GM12878 (cell line): Measurements from ENCODE around the gene PJA2. TPM values are rescaled to one million over a fixed set of nuclear protein-coding genes. Genes with fewer than 3 reads are reported as not detected.

Experiments used
- ATAC-seq: fragments of 200-7000 bp; cut with Tn5 transposase; 3 replicates; pipeline ENCODE4 v1.9.1; 2020; ENCODE audit warnings: mild to moderate bottlenecking, moderate library complexity
- BruUV-seq: library from RNA; stranded (reverse); fragments of 400-500 nt; replicated peaks from 2 replicates; lab custom pipeline; 2021; lab: Mats Ljungman, UMichigan
- CTCF ChIA-PET: fragments of 300-600 bp; sonication (Branson Sonifier 250); formaldehyde crosslinking; extraction: SDS; loops from one replicate; lab custom pipeline; 2021; ENCODE audit warnings: inconsistent platforms; lab: Yijun Ruan, JAX
- POLR2A ChIA-PET: fragments of 350-600 bp; formaldehyde crosslinking; extraction: SDS; loops from one replicate; lab custom pipeline; 2021; ENCODE audit warnings: inconsistent platforms; lab: Charles Lee
- RAD21 ChIA-PET: fragments of 300-600 bp; sonication (Branson Sonifier 250); formaldehyde crosslinking; loops from one replicate; lab custom pipeline; 2023; ENCODE audit warnings: antibody characterized with exemption; ENCODE audit not compliant: unreplicated experiment; lab: Charles Lee
- SMC1A ChIA-PET: fragments of 300-600 bp; sonication (Branson Sonifier 250); formaldehyde crosslinking; loops from one replicate; lab custom pipeline; 2023; ENCODE audit not compliant: unreplicated experiment, uncharacterized antibody; lab: Charles Lee
- DNase-seq: peaks from one replicate; pipeline ENCODE4 v3.0.0-alpha.2; 2011; ENCODE audit warnings: low read depth, low spot score
- FAIRE-seq: peaks from 3 replicates; lab custom pipeline; 2011; peaks lifted over from hg19 to GRCh38; lab: Jason Lieb, UNC
- H2AFZ ChIP-seq: 2 replicates; pipeline ENCODE4 v1.6.0; 2011; ENCODE audit warnings: low read depth, low read length, control low read depth; ENCODE audit not compliant: control insufficient read depth
- H3K27ac ChIP-seq: 2 replicates; pipeline ENCODE4 v1.5.1; 2011; ENCODE audit warnings: control low read depth; ENCODE audit not compliant: control insufficient read depth, insufficient read depth
- H3K27me3 ChIP-seq, 2 experiments: replicated peaks in 1 of 2; 2 replicates each; pipeline versions ENCODE4 v1.6.0 to v1.6.1; 2011; ENCODE audit warnings: low read length in 1 of 2; ENCODE audit not compliant: control insufficient read depth in 2 of 2, insufficient read depth in 2 of 2
- H3K36me3 ChIP-seq, 2 experiments: 2 replicates each; pipeline ENCODE4 v1.5.1; 2011; ENCODE audit warnings: low read length in 1 of 2; ENCODE audit not compliant: control insufficient read depth in 2 of 2, insufficient read depth in 2 of 2
- H3K4me1 ChIP-seq: 2 replicates; pipeline ENCODE4 v1.6.1; 2011; ENCODE audit warnings: mild to moderate bottlenecking, low read length, moderate library complexity, mixed read lengths; ENCODE audit not compliant: control insufficient read depth, insufficient read depth
- H3K4me2 ChIP-seq: 2 replicates; pipeline ENCODE4 v1.6.0; 2011; ENCODE audit warnings: control low read depth; ENCODE audit not compliant: control insufficient read depth, insufficient read depth
- H3K4me3 ChIP-seq: fragments of 200-600 bp; sonication (generic); 2 replicates; pipeline ENCODE4 v1.5.1; 2016
- H3K79me2 ChIP-seq: 2 replicates; pipeline ENCODE4 v1.6.0; 2011; ENCODE audit warnings: low read length; ENCODE audit not compliant: control insufficient read depth, insufficient read depth
- H3K9ac ChIP-seq: 2 replicates; pipeline ENCODE4 v1.8.0; 2011; ENCODE audit warnings: low read length, control low read depth, mixed read lengths; ENCODE audit not compliant: control insufficient read depth, insufficient read depth
- H3K9me3 ChIP-seq: replicated peaks from 3 replicates; pipeline ENCODE4 v1.5.1; 2011; ENCODE audit warnings: mild to moderate bottlenecking, low read length; ENCODE audit not compliant: control insufficient read depth, insufficient read depth
- H4K20me1 ChIP-seq: 2 replicates; pipeline ENCODE4 v1.6.0; 2011; ENCODE audit not compliant: control insufficient read depth, insufficient read depth
- ATF7 ChIP-seq: fragments of 450-650 bp; IDR thresholded peaks from 2 replicates; pipeline ENCODE4 v1.6.1; 2016; ENCODE audit warnings: low read depth, mild to moderate bottlenecking
- BACH1 ChIP-seq: fragments of 450-650 bp; IDR thresholded peaks from 2 replicates; pipeline ENCODE4 v1.6.1; 2017; ENCODE audit warnings: mild to moderate bottlenecking, borderline replicate concordance
- BCL11A ChIP-seq: IDR thresholded peaks from 2 replicates; pipeline ENCODE4 v1.6.1; 2011; ENCODE audit warnings: low read depth, low read length
- CBFB ChIP-seq: IDR thresholded peaks from 2 replicates; pipeline ENCODE4 v1.6.1; 2016; ENCODE audit warnings: antibody characterized with exemption, low read depth
- ETV6 ChIP-seq, 2 experiments: fragments of 450-650 bp in 1 of 2; IDR thresholded peaks in 1 of 2; conservative IDR thresholded peaks in 1 of 2; 2 replicates each; pipeline ENCODE4 v1.6.1; 2014; ENCODE audit warnings: antibody characterized with exemption in 1 of 2, borderline replicate concordance in 1 of 2, low read depth in 1 of 2, mild to moderate bottlenecking in 1 of 2, moderate library complexity in 1 of 2
- IKZF2 ChIP-seq, 2 experiments: fragments of 450-650 bp; IDR thresholded peaks; 2 replicates each; pipeline ENCODE4 v1.6.1; 2017; ENCODE audit warnings: mild to moderate bottlenecking in 2 of 2, moderate library complexity in 2 of 2
- KAT2A ChIP-seq: conservative IDR thresholded peaks from 2 replicates; pipeline ENCODE4 v1.6.1; 2011; ENCODE audit warnings: low read depth, low read length; ENCODE audit not compliant: control insufficient read depth
- MEF2B ChIP-seq: fragments of 450-650 bp; IDR thresholded peaks from 2 replicates; pipeline ENCODE4 v1.6.1; 2018; ENCODE audit warnings: mild to moderate bottlenecking, moderate library complexity; ENCODE audit not compliant: partially characterized antibody, poor library complexity, severe bottlenecking
- MTA2 ChIP-seq: fragments of 450-650 bp; IDR thresholded peaks from 2 replicates; pipeline ENCODE4 v1.6.1; 2016; ENCODE audit warnings: low read depth, mild to moderate bottlenecking, moderate library complexity
- MTA3 ChIP-seq: IDR thresholded peaks from 2 replicates; pipeline ENCODE4 v1.6.1; 2012; ENCODE audit warnings: low read length, inconsistent platforms, borderline replicate concordance
- MXI1 ChIP-seq: fragments of 150-350 bp; IDR thresholded peaks from 2 replicates; pipeline ENCODE4 v1.6.1; 2011; ENCODE audit warnings: low read depth, mild to moderate bottlenecking, inconsistent platforms, low read length, improper control_type of control experiment
- NFYA ChIP-seq: IDR thresholded peaks from 2 replicates; pipeline ENCODE4 v1.6.1; 2011; ENCODE audit warnings: low read depth, mild to moderate bottlenecking, low read length, improper control_type of control experiment, borderline replicate concordance
- NR2F1 ChIP-seq: fragments of 450-650 bp; conservative IDR thresholded peaks from 2 replicates; pipeline ENCODE4 v1.6.1; 2017; ENCODE audit warnings: mild to moderate bottlenecking
- POLR2A ChIP-seq: IDR thresholded peaks from 2 replicates; pipeline ENCODE4 v1.6.1; 2011; ENCODE audit warnings: low read depth, mild to moderate bottlenecking, low read length
- POU2F2 ChIP-seq: IDR thresholded peaks from 3 replicates; pipeline ENCODE4 v1.6.1; 2011; ENCODE audit warnings: low read depth, mild to moderate bottlenecking, low read length, borderline replicate concordance
- RB1 ChIP-seq: fragments of 450-650 bp; formaldehyde crosslinking; IDR thresholded peaks from 2 replicates; pipeline ENCODE4 v1.6.1; 2017; ENCODE audit warnings: mild to moderate bottlenecking, borderline replicate concordance
- RFX5 ChIP-seq: IDR thresholded peaks from 2 replicates; pipeline ENCODE4 v1.6.1; 2011; ENCODE audit warnings: low read depth, low read length, improper control_type of control experiment
- SRF ChIP-seq, 2 experiments: IDR thresholded peaks; 2 replicates each; pipeline ENCODE4 v1.6.1; 2011; ENCODE audit warnings: low read depth in 2 of 2, low read length in 2 of 2, mild to moderate bottlenecking in 1 of 2, moderate library complexity in 1 of 2
- YY1 ChIP-seq: IDR thresholded peaks from 2 replicates; pipeline ENCODE4 v1.6.1; 2011; ENCODE audit warnings: low read depth, mild to moderate bottlenecking, low read length
- ZNF24 ChIP-seq: fragments of 450-650 bp; IDR thresholded peaks from 2 replicates; pipeline ENCODE4 v1.6.1; 2017; ENCODE audit warnings: antibody characterized with exemption, mild to moderate bottlenecking
- WGBS: methylation state at CpG from one replicate; pipeline ENCODE4 v1.1.6; 2016; ENCODE audit warnings: low lambda C conversion rate; ENCODE audit not compliant: insufficient replicate concordance, insufficient coverage; ENCODE audit errors: missing lambda C conversion rate; 5-methylcytosine and 5-hydroxymethylcytosine counted together
- in situ Hi-C: fragments of 300-500 bp; cut with MboI; formaldehyde crosslinking; loops from 9 replicates; pipeline ENCODE4 v1.14.3; 2018; ENCODE audit warnings: mixed read lengths
- intact Hi-C: fragments of 100-400 bp; cut with micrococcal nuclease; formaldehyde crosslinking; loops from one replicate; pipeline ENCODE4 v1.14.2; 2022; ENCODE audit not compliant: unreplicated experiment
- polyA plus RNA-seq, 11 experiments: library from polyadenylated mRNA; depleted of rRNA in 4 of 11; unstranded in 6 of 11; stranded (reverse) in 5 of 11; fragments of >200 nt; fragmentation: Nextera tagmentation in 4 of 11; fragmentation: Illumina TruSeq in 1 of 11; extraction: Ambion mirVana in 4 of 11; extraction: Trizol in 1 of 11; gene quantifications; 1 replicate in 1 of 11; 2 replicates in 10 of 11; pipeline versions ENCODE4 v1.2.1 to v1.2.3, GENCODE V29; 2011 to 2016; ENCODE audit warnings: inconsistent platforms in 2 of 11, missing spikeins in 2 of 11, low read depth in 1 of 11
- total RNA-seq, 4 experiments: library from RNA; depleted of rRNA in 3 of 4; stranded (reverse); fragments of >200 nt in 3 of 4; fragmentation: Illumina TruSeq in 1 of 4; extraction: Trizol in 1 of 4; gene quantifications; 2 replicates each; pipeline versions ENCODE4 v1.2.1 to v1.2.3, GENCODE V29; 2013 to 2021
- TF ChIP-seq, protein P1 (sequence below): fragments of 450-650 bp; IDR thresholded peaks from 2 replicates; pipeline ENCODE4 v1.6.1; 2017; ENCODE audit warnings: antibody characterized with exemption, mild to moderate bottlenecking, moderate library complexity
- TF ChIP-seq, protein P2 (sequence below): IDR thresholded peaks from 2 replicates; pipeline ENCODE4 v1.6.1; 2011; ENCODE audit warnings: borderline replicate concordance, low read depth, mild to moderate bottlenecking, moderate library complexity, mixed read lengths, low read length; ENCODE audit not compliant: insufficient read depth; ENCODE audit errors: extremely low read length

Gene PJA2
- total and polyA plus RNA-seq, 10 of the 15 experiments (the other 5 are each of a cell fraction or from before 2014, with no cell fraction given), result 27.8 to 93.4 (median 47.8) TPM

DNA sequence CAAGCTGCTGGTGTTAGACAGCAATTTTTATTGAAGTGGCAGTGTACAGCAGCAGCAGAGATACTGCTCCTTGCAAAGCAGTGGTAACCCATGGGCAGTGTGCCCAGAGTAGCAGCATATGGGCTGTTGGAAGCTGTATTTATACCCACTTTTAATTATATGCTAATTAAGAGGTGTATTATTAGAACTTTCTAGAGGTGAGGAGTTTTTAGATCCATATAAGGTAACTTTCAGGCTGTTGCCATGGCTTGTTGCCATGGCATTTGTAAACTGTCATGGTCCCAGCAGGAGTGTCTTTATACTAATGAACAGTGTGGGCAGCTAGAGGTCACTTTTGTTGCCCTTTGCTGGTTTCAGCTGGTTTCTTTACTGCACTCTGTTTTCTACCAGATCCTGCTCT, 3.7 kb upstream of the PJA2 start (continued):
- TF ChIP-seq POU2F2 (no peak), NR2F1 (peak; percentile 97), BCL11A (0 out of 2 replicates have a peak, but pooled peaks have one; percentile 41), ETV6 (conservative IDR thresholded peaks at IDR 0.05 in 1 of 2, IDR thresholded peaks at IDR 0.05 in 1 of 2; ENCODE audit: borderline replicate concordance in 1 of 2, low read depth in 1 of 2) (no peak), YY1 (0 out of 2 replicates have a peak, but pooled peaks have one; percentile 33), POLR2A (no peak), SRF (IDR thresholded peaks at IDR 0.05; ENCODE audit: low read depth in 2 of 2, low read length in 2 of 2) (peak in 1 of 2 experiments; percentile 69; a peak in 2 of 4 replicates), MTA2 (peak; percentile 38; the same call in 1 of the 2 replicates), CBFB (no peak), NFYA (no peak)

DNA sequence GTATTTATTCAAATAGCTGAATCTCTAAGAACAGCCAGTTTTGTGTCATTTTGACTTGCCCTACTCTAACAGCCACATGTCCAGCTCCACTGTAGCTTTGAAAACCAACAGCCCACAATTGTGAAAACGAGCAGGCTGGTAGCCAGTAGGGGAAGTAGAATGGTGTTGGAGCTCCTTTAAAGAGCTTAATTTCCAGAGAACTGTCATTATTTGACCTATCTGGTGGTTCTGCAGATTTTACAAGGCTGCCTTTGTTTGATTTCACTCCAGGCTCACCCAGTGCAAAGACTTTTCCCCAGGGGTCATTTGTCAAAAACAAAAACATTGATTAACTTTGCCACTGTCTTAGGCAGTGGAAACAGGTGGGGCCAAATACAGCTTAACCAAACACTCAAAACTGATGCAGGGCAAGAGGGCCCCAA, 3.2 kb upstream of the PJA2 start:
- POLR2A ChIA-PET, result interaction anchor here (0.6 to 1.2 kb wide), 4 partner anchors 9 to 686 kb away, joined by 3 to 4 read pairs (median 4); no protein-coding TSS in a partner anchor
- DNase-seq, result no peak
- SMC1A ChIA-PET, result interaction anchor here (0.7 to 2.7 kb wide), 13 partner anchors 8 to 731 kb away, joined by 3 to 9 read pairs (median 3); no protein-coding TSS in a partner anchor
- Histone ChIP-seq H4K20me1 (no peaks in the 10 kb centered on the region), H3K27me3 (no peaks in the 10 kb centered on the region), H3K4me1 (peaks cover 8% of the 10 kb centered on the region; the same call in 1 of the 2 replicates), H3K79me2 (peaks cover 16% of the 10 kb centered on the region), H3K27ac (no peak overlapping the region), H3K36me3 (no peaks in the 10 kb centered on the region), H2AFZ (peak overlapping the region; percentile 46), H3K9ac (no peak overlapping the region), H3K4me3 (no peak overlapping the region), H3K9me3 (peaks cover 10% of the 10 kb centered on the region; the same call in 2 of the 3 replicates), H3K4me2 (no peak overlapping the region; the same call in 1 of the 2 replicates)
- in situ Hi-C loops (no loop called here), intact Hi-C loops (loop anchor here (5.0 kb wide), 1 partner anchor 1031 kb away; the partner anchor contains the start of gene FBXL17)
- no peak for ATAC-seq
- CTCF ChIA-PET, result interaction anchor here (0.7 to 2.0 kb wide), 8 partner anchors 8 to 732 kb away, joined by 3 to 5 read pairs (median 3); no protein-coding TSS in a partner anchor
- RAD21 ChIA-PET, result interaction anchor here (1.2 to 1.3 kb wide), 2 partner anchors 27 to 443 kb away, joined by 3 to 4 read pairs; no protein-coding TSS in a partner anchor
- WGBS, result 35% methylated on average over 1 of the region's 1 CpG
- FAIRE-seq, result no peak
- no TSS peak for BruUV-seq
- TF ChIP-seq, protein P1, sequence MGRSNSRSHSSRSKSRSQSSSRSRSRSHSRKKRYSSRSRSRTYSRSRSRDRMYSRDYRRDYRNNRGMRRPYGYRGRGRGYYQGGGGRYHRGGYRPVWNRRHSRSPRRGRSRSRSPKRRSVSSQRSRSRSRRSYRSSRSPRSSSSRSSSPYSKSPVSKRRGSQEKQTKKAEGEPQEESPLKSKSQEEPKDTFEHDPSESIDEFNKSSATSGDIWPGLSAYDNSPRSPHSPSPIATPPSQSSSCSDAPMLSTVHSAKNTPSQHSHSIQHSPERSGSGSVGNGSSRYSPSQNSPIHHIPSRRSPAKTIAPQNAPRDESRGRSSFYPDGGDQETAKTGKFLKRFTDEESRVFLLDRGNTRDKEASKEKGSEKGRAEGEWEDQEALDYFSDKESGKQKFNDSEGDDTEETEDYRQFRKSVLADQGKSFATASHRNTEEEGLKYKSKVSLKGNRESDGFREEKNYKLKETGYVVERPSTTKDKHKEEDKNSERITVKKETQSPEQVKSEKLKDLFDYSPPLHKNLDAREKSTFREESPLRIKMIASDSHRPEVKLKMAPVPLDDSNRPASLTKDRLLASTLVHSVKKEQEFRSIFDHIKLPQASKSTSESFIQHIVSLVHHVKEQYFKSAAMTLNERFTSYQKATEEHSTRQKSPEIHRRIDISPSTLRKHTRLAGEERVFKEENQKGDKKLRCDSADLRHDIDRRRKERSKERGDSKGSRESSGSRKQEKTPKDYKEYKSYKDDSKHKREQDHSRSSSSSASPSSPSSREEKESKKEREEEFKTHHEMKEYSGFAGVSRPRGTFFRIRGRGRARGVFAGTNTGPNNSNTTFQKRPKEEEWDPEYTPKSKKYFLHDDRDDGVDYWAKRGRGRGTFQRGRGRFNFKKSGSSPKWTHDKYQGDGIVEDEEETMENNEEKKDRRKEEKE, result no peak
- TF ChIP-seq RB1, result no peak
- TF ChIP-seq, protein P2, sequence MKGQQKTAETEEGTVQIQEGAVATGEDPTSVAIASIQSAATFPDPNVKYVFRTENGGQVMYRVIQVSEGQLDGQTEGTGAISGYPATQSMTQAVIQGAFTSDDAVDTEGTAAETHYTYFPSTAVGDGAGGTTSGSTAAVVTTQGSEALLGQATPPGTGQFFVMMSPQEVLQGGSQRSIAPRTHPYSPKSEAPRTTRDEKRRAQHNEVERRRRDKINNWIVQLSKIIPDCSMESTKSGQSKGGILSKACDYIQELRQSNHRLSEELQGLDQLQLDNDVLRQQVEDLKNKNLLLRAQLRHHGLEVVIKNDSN, result no peak
- no peak for TF ChIP-seq ATF7
- peak in 1 of 2 experiments; percentile 10; a peak in 1 of 4 replicates for TF ChIP-seq IKZF2 (IDR thresholded peaks at IDR 0.05)
- TF ChIP-seq KAT2A, result no peak
- no peak for TF ChIP-seq MTA3
- no peak for TF ChIP-seq ZNF24
- TF ChIP-seq RFX5, result no peak
- no peak for TF ChIP-seq MXI1
- TF ChIP-seq BACH1, result no peak
- TF ChIP-seq MEF2B, result peak; percentile 17
